GM18511 (cell line): ENCODE results near the gene RGL4.
"Not testable (repeated sequence)": the region's sequence is repeated elsewhere in the genome, so short reads cannot be mapped to it uniquely, and the experiment has no call there.

Source experiments
- ATAC-seq: cut with Tn5 transposase; IDR thresholded peaks from one replicate; pipeline ENCODE4 v1.9.1; 2021; ENCODE audit warnings: mild to moderate bottlenecking, moderate library complexity; ENCODE audit not compliant: unreplicated experiment

The RGL4 gene

DNA sequence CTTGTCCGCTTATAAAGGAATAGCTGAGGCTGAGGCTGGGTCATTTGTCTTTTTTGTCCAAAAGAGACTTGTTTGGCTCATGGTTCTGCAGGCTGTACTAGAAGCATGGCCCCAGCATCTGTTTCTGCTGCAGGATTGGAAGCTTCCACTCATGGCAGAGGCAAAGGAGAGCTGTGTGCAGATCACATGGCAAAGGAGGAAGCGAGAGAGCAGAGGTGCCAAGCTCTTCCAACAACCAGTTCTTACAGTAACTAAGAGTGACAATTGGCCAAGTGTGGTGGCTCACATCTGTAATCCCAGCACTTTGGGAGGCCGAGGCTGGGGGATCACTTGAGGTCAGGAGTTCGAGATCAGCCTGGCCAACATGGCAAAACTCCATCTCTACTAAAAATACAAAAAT lies 37.3 kb downstream of the RGL4 start:
- not testable (repeated sequence) for ATAC-seq

DNA sequence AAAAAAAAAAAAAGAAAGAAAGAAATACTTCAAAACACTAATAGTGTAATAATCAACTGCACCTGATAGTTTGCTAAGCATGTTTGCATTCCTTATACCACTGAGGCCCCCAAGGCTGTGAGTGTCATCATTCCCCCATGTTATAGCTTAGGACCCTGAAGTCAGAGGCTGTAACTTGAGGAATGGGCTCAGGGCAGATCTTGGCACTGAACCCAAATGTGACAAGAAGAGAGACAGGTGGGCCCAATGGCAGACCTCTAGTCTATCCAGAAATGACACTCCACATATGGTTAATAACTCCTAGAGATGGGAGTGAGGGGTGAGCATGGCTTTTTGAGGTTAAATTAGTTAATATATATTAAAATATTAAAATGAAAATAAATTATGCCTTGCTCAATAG lies 46.9 kb downstream of the RGL4 start:
- ATAC-seq = no peak

DNA sequence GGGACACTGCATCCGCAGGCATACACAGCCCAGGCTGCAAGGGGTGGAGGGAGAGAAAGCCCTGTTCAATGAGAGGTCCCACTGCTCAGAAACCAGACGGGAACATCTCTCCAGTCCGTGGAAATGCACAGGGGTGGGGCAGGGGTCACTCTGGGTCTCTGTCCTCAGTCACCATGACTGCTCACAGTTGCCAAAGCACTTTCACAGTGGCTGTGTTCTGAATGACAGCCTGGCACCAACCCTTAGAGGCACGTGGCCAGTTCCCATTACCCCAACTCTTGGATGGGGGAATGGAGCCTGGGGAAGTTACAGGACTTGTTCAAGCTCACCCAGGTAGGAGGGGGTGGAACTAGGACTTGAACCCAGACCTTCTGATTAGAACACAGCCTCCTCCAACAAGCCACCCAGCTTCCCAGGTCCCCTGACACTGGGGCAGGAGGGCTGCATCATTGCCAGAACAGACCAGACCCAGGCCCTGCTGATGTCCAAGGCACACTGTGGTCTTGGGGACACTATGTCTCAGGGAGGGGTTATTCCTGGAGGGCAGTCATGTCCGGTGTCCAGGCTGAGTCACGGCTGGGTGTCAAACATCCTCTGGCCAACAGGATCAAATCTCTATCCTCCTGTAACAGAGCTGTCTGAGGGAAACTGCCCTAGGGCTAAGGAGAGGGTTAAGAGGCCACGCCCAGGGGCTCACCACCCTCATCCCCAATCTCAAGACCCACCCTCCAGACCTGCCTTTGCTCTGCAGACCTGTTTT lies 51.9 kb downstream of the RGL4 start:
- ATAC-seq = no peak

DNA sequence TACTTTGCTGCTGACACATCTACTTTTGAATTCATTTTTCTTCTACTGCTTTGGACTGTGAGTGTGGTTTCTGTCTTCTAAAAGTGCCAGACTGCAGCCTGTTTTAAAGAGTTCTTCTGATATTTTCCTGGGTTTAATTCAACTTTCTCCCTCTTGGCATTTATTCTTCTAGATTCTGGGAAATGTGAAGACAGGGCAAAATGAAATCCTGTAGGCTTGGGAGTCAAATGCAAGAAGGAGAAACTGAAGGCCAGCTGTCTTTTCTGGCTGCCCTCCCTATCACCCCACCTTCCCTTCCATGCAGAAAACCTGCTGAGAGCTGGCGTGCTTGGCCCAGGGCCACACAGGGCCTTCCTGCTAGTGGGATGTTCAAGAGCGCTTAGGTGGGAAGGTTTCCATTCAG lies 52.5 kb downstream of the RGL4 start:
- no peak for ATAC-seq

DNA sequence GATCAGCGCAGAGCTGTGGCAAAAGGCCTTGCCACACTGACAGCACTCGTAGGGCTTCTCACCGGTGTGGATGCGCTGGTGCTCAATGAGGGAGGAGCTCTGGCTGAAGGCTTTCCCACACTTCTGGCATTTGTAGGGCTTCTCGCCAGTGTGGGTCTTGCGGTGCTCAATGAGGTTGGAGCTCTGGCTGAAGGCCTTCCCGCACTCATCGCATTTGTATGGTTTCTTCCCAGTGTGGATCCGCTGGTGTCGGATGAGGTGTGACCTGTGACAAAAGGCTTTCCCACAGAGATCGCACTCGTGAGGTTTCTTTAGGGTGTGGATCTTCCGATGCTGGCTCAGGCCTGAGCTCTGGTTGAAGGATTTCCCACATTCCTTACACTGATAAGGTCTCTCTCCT lies 53.2 kb downstream of the RGL4 start:
- no peak for ATAC-seq

DNA sequence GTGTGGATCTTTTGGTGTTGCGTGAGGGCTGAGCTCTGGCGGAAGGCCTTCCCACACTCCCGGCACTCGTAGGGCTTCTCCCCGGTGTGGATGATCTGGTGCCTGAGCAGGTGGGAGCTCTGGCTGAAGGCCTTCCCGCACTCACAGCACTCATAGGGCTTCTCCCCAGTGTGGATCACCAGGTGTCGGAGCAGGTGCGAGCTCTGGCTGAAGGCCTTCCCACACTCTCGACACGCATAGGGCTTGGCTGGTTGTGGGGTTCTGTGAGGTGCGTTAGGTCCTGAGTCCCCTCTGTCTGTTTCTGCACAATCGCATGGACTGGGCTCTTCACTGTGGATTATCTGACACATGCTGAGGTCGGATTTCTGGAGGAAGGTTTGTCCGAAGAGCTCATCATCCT lies 53.7 kb downstream of the RGL4 start:
- ATAC-seq = no peak

DNA sequence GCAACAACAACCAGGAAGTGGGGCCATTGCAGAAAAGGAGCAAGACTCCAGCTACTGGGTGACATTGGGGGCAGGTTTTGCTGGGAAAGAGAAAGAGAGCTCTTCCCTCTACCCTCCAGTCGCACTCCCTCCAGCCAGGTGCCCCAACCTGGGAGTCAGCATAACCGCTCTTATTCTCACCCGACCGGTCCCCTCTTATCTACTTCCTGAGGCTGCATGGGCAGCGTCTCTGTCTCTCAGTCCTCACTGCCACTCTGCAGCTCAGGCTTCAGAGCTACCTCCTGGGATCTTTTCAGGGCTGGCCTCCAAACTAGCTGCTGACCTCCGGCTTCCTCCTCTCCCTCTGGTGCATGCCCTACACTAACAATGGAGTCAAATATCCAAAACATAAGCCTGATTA lies 55.0 kb downstream of the RGL4 start:
- no peak for ATAC-seq
